Activated effector memory CD4-positive, alpha-beta T cell treated with Interleukin-2 at 50 U/mL for 16 hours (primary cell): ENCODE data around the gene ZNF174.
A peak's percentile ranks its signal among the peaks of the same experiment; 100 is the strongest.

ENCODE experiments used
- DNase-seq: peaks from one replicate; pipeline ENCODE4 v3.0.0-alpha.2; 2020

Gene ZNF174

DNA sequence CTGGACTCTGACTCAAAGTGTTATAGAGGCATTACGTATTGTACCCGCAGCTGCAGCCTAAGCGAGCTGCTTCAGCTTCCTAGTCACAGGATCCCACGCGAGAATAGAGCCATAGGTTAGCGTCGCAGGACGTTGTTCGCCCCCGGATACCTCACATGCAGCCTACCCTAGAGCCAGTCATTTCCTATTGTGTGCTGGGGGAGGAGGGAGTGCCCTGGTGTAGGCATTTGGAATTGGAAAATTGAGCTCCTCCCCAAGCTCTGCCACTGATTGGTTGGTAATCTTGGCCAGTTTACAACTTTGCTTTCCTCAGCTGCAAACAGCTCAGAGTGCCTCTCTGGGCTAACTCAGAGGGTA is 43.0 kb downstream of the ZNF174 start:
- DNase-seq, result no peak

DNA sequence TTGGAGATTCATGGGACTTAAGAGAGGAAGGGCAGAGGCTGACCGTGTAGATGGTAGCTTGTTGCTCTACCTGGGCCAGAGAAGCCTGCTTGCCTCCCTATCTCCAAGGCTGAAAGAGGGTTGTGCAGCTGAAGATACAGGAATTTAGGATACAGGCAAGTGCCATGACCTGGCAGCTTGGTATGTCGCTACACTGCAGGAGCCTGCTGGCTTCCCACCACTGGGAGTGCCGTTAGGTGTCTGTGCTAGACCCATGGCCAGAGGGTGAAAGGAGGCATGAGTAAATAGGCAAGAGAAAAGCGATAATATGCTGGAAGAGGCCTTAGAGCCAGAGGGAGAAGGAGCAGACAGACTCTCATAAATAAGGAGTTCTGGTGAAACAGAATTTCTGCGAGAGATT is 53.1 kb downstream of the ZNF174 start:
- no peak for DNase-seq

DNA sequence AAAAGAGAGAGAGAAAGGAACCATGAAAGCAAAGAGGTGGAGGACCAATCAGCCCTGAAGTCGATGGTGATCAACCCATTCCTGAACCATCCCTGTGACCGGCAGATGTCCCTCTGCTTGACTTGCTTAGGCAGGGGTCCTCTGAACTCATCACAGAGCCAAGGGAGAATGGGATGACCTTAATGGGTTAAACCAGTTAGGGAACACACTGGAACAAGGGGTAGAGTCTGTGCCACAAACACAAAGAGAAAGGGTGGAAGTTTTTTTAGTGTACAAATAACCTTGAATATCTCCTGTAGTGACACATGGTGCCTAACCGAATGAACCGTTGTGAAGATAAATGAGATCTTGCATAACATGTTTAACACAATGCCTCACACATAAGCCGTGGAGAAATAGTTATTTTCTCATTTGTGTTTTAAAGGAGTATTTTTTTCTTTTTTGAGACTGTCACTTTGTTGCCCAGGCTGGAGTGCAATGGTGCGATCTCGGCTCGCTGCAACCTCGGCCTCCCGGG is 53.7 kb downstream of the ZNF174 start:
- no peak for DNase-seq

DNA sequence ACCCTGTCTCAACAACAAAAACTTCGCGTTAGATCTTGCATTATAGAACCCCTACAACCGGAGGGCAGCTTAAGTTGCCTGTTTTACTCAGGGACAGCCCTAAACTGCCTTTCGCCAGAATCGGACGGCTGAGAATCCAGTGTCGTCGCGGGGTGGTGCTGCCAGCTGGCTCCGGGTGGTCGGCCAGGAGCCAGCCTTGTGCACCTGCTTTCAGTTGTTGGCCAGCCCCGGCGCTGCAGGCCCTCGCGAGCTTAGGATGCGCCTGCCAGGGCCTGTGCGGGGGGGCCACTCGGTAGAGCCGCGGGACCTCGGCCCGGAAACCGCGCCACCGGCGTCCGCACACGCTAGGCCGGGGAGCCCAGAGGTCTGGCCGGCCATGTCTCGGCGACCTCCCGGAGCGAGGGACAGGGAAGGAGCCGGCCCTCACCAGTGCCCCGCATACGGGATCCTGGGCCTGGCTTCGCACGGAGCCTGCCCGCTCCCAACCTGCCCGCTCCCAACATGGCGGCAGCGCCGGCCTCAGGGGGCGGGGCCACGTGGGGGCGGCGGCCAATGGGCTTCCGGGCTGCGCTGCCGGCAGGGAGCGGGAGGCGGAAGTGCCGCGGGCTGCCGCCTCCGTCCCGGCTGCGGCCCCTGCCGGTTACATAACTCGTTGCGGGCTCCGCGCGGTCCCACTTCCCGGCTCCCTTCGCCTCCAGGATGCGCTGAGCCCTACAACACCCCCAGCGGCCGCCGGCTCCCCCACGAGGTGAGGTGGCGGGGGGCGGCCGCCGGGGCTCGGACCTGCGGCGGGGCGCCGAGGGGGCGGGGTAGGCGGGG is 56.6 kb downstream of the ZNF174 start:
- peak; percentile 84 for DNase-seq

DNA sequence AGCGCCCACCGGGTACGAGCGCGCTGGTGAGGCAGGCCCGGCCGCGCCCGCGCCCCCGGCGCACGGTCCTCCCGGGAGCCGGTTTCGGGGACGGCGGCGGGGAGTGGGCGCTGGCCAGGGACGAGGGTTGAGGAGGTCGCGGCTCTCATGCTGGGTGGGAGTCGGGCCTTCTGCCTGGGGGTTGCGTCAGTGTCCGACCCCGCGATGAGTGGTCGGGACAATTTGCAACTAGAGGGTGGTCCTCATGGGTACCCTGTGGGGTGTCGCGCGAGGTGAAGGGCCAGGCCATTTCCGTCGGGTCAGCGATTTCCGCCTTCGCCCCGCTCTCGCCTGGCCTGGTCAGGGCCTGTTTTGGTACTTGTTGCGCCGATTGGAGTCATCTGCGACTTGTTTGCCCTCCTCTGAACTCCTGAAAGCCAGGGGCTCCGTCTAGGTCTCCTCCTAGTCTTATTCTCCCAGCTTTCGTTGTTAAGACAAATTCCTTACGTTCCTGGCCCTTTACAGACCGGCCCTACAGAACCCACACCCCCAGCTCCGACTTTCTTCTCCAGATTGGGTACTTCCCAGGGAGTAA is 57.4 kb downstream of the ZNF174 start:
- no peak for DNase-seq

GRCh38 chr16:3458852-3459361 is 57.9 kb downstream of the ZNF174 start:
- DNase-seq, result no peak
